Sigmoid colon (tissue), 3 donors: ENCODE data around the gene MRPL19.

Experiments used
- CTCF ChIP-seq, 4 experiments: fragments of 450-650 bp in 3 of 4; fragments of 200-600 bp in 1 of 4; IDR thresholded peaks; one replicate each; pipeline ENCODE4 v1.5.1; 2016 to 2019; ENCODE audit warnings: antibody characterized with exemption in 4 of 4, mild to moderate bottlenecking in 3 of 4, moderate library complexity in 2 of 4
- POLR2A ChIP-seq, 2 donors: fragments of 450-650 bp; IDR thresholded peaks; one replicate each; pipeline ENCODE4 v1.6.1; 2016; ENCODE audit warnings: antibody characterized with exemption in 2 of 2, mild to moderate bottlenecking in 2 of 2, moderate library complexity in 2 of 2

GRCh38 chr2:75710577-75711253, 64.1 kb downstream of the MRPL19 start, which contains the start of gene GCFC2:
- TF ChIP-seq CTCF (IDR thresholded peaks at IDR 0.05) (peak in 3 of 4 experiments; percentile 24 to 33 (median 30)), POLR2A (IDR thresholded peaks at IDR 0.05) (no peak)
